Measurements from ENCODE around the gene PCNT.
"Not testable (repeated sequence)": the region's sequence is repeated elsewhere in the genome, so short reads cannot be mapped to it uniquely, and the experiment has no call there.

PCNT gene

DNA sequence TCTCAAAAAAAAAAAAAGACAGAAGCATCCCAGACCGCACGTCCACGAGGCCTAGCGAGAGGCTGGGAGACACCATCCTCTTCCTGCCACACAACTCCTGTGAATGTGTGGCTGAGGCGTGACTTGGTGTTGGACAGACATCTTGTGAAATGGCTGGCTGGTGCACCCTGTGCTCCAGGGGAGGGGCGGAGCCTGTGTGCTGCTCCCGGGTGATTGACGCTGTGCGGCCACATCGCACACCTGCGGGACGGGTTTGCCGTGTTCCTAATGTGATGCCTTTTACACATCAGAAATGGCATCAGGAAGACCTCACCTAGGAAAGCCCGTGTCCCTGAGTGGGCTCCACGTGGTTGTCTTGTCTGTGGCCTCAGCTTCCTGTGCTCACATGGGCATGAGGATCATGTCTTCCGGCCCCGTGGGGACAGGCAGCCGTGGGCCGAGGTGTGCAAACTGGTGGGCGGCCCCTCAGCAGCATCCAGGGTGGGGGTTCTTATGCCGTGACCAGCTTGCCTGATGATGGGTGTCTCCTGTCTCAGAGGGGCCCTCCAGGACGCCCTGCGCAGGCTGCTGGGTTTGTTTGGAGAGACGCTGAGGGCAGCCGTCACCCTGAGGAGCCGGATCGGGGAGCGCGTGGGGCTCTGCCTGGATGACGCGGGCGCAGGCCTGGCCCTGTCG, 64.4 kb downstream of the PCNT start:
- DNase-seq: no peak

DNA sequence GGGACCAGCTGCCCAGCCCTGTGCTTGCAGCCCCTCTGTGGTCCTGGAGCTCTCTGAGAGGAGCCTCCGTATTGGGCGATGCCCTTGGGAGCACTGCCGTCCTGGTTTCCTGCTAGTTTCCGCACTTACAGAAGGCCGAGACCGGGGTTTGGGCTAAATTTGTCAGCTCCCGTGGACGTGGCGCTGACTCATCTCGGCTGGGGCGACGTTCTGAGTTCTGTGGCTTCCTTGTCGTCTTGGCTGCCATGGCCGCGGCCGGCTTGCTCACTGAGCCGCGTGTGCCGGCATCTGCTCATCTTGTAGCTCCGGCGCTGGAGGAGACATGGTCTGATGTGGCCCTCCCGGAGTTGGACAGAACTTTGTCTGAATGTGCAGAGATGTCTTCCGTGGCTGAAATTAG, 64.9 kb downstream of the PCNT start:
- DNase-seq: no peak

DNA sequence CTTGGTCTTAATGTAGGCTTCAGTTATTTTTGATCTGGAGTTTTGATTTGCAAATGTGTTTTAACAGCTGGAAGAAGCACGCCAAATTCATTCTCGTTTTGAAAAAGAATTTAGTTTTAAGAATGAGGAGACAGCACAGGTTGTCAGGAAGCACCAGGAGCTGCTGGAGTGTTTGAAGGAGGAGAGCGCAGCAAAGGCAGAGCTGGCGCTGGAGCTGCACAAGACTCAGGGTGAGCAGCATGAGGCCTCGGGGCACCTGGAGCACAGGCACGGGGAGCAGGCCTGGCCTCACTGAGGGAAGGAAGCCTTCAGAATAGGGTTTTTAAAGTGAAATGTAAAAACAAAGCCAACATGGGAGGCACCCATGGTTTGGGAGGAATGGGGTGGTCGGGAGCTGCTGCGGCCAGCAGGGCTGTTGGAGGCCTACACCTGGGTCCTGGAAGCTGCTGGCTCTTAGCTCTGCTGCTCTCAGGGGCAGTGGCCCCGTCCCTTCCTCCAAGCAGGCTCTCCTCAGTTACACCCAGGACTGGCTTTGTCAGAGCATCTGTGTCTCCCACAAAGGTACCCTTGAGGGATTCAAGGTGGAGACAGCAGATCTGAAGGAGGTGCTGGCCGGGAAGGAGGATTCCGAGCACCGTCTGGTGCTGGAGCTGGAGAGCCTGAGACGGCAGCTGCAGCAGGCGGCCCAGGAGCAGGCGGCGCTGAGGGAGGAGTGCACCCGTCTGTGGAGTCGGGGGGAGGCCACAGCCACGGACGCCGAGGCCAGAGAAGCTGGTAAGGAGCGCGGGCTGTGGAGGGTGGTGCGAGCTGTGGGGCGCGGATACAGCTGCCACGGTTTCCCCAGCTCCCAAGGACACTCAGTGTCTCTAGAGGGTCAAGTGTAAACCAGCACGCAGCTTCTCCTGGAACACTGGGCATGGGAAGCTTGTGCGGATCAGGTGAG, 66.9 kb downstream of the PCNT start:
- no peak for DNase-seq

DNA sequence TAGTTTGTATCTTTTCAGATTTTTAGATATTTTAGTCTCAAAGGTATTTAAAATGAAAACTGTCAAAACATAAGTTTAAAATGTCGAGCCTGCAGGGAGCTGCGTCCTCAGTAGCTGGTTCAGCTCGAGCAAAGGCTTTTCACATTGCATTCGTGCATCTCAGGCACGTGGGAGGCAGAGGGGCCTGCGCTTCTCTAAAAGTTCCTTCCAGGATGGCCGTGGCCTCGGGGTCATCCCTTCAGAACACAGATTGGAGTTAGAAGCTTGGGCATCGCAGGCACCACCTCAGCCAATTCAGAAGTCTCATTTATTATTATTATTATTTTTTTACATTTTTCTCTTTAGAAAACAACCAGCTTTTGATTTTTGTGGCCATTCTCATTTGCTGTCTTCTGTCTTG, 67.8 kb downstream of the PCNT start:
- no peak for DNase-seq

DNA sequence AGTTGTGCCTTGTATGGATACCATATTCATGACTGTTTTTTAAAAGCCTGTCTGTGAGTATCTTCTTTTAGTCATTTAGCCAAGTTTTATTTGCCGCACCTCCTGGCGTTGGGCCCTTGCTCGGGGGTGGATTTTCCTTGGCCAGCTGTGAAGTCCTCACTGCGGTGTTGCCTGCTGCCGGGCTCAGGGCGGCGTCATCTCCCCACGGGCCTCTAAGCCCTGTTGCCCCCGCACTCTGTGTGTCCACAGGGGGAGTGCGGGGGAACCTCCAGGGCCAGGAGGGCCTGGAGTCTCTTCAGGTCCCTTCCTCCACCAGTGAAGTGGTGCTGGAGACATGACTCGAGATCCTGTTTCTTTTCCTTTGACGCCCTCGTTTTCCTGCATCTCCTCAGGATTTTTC, 69.0 kb downstream of the PCNT start:
- DNase-seq: no peak

DNA sequence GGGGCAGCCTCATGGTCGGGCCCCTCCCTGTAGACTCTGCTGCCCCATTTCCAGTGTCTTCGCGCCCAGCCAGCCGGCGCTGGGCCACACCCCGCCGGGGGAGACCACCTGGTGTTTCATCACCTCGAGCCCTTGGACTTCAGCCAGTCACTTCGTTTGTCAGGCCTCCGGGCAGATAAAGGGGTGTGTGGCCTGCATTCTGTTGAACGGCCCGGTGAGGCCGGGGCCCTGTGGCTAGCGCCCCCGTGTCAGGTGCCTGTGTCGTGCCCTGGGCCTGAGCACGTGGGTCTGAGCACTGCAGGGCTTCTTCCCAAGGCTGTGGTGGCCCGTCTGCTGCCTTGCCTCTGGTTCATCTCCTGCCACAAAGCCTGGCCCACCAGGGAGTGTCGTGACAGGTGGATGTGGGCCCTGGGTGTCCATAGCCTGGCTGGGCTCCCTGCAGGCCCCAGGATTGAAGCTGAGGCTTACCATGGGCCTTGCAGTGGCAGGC, 69.5 kb downstream of the PCNT start:
- no peak for DNase-seq

DNA sequence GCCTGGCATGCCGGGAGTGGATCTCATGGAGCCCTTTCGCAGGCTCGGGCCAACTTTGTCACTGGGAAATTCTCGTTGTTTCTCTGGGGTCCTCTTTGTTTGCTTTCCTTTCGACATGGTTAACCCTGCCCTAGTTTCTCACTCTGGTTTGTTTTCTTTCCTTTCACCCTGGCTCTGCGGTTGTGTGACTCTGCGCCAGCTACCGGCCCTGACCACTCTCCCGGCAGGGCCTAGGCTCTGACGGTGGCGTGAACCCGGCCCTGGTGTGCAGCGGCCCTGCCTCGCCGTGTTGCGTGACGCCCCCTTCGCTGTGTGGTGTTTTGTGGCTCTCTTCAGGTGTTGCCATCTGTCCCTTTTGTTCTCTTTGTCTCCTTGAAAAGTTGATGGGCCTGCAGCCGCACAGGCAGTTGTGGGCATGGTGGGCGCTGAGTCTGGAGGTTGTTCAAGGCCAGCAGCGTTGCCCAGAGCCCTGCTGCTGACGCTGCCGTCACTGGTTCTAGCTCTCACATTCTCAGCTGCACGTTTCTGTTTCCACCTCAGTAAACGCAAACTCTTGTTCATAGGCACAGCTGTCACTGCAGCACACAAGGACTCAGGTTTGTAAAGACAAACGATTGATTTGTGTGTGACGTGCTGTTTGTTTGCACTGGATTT, 70.1 kb downstream of the PCNT start:
- DNase-seq: no peak

DNA sequence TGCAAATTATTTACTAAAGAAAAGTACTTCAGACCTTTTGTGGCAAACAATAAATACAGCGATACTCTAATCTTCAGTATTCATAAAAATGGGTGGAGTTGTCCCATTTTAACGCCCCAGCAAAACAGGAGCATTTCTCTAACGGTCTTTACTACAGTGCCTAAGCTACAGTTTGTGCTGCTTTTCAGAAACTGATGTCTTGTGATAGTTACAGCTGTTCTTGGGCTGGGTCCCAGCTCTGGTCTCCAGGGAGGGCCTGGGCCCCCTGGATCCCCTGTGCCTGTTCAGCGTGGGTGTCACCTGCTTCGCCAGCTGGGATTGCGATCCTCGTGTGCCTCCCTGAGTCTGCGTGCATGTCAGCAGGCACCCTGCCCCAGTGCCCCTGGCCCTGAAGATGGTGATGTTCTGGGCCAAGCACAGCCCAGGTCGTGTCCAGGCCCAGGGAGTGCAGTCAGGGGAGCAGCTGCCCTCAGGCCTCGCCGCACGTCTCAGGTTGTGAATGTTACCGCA, 70.7 kb downstream of the PCNT start:
- DNase-seq: no peak

DNA sequence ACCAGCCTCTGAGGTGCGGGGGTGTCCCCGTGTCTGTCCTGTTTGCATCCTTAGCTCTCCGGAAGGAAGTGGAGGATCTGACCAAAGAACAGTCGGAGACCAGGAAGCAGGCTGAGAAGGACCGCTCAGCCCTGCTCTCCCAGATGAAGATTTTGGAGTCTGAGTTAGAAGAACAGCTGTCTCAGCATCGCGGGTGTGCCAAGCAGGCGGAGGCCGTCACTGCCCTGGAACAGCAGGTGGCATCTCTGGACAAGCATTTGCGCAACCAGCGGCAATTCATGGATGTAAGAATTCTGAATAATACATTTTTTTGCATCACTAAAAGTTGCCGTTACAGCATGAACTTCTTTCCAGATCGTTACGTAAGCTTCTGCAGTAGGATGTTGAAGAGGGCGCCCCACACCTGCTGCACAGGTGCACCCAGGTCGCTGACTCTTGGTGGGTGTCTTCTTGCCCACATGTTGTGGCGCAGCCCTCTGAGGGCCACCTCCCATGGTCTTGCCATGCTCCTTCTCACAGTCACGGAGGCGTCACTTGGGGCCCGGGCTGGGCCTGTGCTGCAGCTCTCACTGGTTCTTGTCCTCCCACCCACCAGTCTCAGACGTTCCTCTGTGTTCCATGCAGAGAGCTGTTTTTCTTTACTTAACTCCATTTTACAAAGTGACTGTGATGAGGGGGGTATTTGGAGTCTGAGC, 73.4 kb downstream of the PCNT start:
- DNase-seq: no peak

DNA sequence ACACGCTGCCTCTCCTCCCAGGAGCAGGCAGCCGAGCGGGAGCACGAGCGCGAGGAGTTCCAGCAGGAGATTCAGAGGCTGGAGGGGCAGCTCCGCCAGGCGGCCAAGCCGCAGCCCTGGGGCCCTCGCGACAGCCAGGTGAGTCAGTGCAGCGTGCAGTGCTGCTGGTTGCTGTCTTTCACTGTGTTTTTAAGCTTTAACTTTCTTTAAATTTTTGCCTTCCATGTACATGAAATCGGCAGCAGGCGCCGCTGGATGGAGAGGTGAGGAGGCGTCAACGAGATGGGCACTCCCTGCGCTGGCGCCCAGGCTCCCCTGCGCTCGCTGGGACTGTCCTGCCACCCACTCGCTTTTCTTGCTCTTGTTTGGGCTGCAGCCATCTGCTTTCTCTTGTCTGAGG, 74.0 kb downstream of the PCNT start:
- no peak for DNase-seq

DNA sequence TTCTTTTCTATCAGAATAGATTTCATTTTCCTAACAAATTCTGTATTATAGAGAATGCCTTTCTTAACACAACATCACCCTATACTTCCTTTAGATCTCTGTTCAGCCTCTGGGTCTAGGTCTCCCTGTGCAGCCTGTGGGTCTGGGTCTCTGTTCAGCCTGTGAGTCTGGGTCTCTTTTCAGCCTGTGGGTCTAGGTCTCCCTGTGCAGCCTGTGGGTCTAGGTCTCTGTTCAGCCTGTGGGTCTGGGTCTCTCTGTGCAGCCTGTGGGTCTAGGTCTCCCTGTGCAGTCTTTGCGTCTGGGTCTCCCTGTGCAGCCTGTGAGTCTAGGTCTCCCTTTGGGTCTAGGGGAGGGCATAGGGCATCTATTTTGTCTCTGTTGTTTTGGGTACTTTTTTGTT, 75.2 kb downstream of the PCNT start:
- DNase-seq: no peak

DNA sequence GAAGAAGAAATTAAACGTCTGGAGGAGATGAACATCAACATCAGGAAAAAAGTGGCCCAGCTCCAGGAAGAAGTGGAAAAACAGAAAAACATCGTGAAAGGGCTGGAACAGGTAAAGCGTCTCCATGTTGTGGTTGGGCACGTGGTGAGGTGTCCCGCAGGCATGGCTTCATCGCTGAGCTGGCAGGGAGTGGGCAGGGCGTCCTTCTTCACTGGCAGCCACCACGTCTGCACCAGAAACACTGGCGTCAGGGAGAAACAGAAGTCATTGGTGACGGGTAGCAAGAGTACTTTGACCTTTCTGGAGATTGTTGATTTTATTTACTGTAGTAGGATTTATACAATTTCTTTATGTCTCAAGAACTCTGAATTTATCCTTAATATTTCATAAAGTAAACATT, 75.7 kb downstream of the PCNT start:
- no peak for DNase-seq

DNA sequence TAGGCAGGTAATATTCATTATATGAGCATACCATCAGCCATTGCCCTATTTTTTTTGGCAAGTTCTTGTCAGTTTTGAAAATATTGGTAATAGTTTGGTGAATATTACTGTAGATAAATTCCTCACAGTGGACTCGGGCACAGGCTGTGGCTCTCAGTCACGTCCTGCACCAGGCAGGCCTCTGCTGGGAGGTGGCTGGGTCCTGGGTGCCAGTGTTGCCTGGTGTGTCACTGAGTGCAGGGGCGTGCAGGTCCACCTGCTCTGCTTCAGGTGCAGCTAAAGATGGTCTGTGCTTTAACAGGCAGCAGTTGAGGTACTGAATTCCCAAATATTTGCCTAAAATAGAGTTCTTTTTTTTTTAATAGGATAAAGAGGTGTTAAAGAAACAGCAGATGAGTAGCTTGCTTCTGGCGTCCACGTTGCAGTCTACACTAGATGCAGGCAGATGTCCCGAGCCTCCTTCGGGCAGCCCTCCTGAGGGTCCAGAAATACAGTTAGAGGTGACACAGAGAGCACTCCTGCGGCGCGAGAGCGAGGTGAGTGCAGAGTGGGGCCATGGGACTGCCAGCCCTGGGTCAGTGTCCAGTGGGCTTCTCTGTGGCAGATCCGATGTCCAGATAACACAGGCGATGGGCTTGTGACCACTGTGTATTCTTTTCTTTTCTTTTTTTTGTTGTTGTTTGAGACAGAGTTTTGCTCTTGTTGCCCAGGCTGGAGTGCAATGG, 77.4 kb downstream of the PCNT start:
- no peak for DNase-seq

DNA sequence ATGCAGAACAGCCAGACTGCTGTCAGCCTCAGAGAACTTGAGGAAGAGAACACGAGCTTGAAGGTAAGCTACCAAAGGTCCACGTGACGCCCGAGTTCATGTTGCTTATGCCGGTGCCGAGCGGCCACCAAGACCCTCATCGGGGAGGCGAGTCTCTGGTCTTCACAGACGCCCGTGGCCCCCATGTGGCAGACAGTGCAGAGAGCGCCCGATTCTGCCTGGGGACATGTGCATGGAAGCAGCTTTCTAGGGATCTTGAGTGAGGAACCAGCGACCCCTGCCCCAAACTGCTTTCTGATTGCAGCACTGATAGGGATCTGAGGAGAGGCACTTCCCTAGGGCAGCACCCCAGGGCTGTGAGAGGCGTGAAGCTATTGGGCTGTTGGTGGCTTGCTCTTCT, 78.5 kb downstream of the PCNT start:
- DNase-seq: no peak

DNA sequence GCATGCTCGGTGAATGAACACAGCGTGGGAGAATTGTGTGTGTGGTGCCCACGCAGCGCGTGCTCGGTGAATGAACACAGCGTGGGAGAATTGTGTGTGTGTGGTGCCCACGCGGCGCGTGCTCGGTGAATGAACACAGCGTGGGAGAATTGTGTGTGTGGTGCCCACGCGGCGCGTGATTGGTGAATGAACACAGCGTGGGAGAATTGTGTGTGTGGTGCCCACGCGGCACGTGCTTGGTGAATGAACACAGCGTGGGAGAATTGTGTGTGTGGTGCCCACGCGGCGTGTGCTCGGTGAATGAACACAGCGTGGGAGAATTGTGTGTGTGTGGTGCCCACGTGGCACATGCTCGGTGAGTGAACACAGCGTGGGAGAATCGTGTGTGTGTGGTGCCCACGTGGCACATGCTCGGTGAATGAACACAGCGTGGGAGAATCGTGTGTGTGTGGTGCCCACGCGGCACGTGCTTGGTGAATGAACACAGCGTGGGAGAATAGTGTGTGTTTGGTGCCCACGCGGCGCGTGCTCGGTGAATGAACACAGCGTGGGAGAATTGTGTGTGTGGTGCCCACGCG, 79.4 kb downstream of the PCNT start:
- DNase-seq: not testable (repeated sequence)

DNA sequence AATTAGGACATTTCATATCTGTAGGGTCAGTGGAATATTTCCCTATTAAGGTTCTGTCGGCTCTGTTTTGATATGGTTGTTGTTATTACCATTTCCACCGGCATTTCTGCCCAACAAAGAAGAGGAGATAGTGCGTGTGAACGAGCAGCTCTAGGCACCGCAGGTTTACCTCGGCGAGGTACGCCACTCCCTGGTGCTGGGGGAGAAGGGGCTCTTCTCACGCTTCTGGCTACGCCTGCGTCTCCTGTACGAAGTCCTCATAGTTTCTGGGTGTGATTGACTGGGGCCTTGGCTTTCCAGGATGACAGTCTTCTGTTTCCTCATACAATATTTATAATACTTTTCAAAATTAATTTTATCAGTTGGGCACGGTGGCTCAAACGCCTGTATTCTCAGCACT, 80.3 kb downstream of the PCNT start:
- DNase-seq: no peak

DNA sequence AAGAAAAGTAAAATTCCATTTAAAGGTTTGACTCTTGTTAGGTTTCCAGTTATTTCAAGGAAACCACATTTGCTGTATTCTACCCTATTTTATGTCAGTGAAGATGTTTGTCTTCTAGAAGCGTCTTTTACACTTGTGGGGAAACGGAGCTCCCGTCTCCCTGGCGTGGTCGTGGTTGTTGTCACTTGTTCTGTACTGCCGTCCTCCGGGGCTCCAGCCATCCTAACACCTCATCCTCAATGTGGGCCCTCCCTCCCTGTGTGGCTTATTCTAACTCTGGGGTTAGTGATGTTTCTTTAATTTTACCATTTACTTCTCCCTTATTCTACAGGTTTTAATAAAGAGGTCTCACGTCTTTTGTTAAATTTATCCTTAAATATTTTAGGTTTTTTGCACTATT, 82.0 kb downstream of the PCNT start:
- DNase-seq: no peak

DNA sequence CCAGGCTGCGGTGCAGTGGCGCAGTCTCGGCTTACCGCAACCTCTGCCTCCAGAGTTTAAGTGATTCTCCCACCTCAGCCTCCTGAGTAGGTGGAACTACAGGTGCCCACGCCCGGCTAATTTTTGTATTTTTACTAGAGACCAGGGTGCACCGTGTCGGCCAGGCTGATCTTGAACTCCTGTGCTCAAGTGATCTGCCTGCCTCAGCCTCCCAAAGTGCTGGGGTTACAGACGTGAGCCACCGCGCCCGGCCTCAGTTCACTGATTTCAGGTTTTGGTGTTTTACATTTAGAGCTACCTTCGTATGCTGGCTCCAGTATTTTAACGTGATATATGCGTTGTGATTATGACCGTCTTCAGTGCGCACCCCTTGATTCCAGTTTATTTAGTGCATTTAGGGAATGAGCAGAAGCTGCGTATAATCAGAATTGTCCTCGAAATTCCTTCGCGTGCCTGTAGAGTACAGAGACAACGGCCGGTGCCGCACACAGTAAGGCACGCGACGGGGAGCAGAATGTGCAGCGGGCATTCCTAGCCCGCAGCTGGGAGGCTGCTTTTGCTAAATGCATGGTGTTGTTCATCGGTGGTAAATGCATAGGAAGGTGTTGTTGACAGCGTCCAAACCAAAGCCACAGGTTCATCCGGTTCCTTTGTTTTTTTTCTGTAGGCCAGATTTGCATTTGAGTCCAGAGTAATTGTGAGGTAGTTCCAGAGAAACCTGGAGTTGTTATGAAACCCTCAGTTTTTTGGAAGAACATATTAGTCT, 85.9 kb downstream of the PCNT start:
- DNase-seq: no peak

DNA sequence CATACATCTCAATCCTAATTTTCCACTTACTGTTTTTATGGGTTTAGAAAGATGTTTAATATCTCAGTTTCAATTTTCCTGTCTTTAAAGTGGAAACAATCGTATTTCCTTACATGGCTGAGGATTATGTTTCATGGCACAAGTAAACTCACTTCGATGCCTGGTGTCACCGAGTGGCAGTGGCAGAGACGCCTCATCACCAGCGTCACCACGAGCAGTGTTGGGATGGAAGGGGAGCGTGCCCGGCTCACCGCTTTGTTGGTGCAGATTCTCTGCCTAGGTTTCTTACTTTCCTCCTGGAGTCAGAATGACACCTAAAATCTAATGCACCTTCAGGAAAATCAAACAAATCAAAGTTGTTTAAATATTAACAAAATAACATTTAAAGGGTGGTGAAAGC, 86.6 kb downstream of the PCNT start:
- DNase-seq: no peak

DNA sequence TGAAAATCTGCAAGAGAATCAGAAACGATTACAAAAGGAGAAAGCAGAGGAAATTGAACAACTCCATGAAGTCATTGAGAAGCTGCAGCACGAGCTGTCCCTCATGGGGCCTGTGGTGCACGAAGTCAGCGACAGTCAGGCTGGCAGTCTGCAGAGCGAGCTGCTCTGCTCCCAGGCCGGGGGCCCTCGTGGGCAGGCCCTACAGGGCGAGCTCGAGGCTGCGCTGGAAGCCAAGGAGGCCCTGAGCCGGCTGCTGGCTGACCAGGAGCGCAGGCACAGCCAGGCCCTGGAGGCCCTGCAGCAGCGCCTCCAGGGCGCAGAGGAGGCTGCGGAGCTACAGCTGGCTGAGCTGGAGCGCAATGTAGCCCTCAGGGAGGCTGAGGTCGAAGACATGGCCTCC, 87.3 kb downstream of the PCNT start:
- no peak for DNase-seq

DNA sequence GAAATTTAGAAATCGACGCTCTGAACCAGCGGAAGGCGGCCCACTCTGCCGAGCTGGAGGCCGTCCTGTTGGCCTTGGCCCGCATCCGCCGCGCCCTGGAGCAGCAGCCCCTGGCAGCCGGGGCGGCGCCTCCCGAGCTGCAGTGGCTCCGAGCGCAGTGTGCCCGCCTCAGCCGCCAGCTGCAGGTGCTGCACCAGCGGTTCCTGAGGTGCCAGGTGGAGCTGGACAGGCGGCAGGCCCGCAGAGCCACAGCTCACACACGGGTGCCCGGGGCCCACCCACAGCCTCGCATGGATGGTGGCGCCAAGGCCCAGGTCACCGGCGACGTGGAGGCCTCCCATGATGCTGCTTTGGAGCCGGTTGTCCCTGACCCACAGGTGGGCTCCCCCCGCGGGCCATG, 87.7 kb downstream of the PCNT start:
- DNase-seq: no peak

All from NCI-H446 treated with DMSO at 0.1 percent for 48 hours (cell line).